Superior temporal gyrus (tissue), 1 donor: ENCODE results near the gene YES1.
A peak's percentile ranks its signal among the peaks of the same experiment; 100 is the strongest.
"Not testable (repeated sequence)": the region's sequence is repeated elsewhere in the genome, so short reads cannot be mapped to it uniquely, and the experiment has no call there.

ENCODE experiments used
- DNase-seq: peaks from one replicate; pipeline ENCODE4 v3.0.0-alpha.2; 2016; ENCODE audit errors: extremely low spot score

The YES1 gene

GRCh38 chr18:730120-730519 lies 81.9 kb downstream of the YES1 start:
- DNase-seq: not testable (repeated sequence)

DNA sequence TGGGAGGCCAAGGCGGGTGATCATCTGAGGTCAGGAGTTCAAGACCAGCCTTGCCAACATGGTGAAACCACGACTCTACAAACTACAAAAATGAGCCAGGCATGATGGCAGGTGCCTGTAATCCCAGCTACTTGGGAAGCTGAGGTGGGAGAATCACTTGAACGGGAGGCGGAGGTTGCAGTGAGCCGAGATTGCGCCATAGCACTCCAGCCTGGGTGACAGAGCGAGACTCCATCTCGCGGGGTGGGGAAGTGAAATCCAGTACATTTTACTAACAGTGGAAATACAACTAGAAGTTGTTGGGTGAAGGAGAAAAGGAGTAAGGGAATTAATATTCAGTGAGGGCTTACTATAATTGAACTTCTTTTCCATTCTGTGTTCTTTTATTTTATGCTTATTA lies 86.4 kb downstream of the YES1 start:
- no peak for DNase-seq

- DNase-seq: no peak
Measured at GRCh38 chr18:723541-724080, 88.4 kb downstream of the YES1 start.

- no peak for DNase-seq
Measured at GRCh38 chr18:717003-717402, 95.0 kb downstream of the YES1 start.

DNA sequence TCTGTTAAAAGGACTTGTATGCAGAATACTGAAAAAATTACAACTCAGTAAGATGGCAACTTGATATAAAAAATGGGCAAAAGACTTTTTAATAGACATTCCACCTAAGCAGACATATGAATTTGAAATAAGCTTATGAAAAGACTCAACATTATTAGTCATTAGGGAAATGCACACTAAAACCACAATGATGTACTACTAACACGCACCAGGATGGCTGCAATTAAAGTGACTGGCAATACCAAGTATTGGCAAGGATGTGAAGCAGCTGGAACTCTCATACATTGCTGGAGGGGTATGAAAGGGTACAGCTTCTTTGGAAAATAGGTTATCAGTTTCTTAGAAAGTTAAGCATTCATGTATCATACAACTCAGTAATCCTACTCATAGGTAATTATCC lies 96.4 kb downstream of the YES1 start:
- DNase-seq: no peak

GRCh38 chr18:713135-713490 lies 98.9 kb downstream of the YES1 start:
- no peak for DNase-seq

DNA sequence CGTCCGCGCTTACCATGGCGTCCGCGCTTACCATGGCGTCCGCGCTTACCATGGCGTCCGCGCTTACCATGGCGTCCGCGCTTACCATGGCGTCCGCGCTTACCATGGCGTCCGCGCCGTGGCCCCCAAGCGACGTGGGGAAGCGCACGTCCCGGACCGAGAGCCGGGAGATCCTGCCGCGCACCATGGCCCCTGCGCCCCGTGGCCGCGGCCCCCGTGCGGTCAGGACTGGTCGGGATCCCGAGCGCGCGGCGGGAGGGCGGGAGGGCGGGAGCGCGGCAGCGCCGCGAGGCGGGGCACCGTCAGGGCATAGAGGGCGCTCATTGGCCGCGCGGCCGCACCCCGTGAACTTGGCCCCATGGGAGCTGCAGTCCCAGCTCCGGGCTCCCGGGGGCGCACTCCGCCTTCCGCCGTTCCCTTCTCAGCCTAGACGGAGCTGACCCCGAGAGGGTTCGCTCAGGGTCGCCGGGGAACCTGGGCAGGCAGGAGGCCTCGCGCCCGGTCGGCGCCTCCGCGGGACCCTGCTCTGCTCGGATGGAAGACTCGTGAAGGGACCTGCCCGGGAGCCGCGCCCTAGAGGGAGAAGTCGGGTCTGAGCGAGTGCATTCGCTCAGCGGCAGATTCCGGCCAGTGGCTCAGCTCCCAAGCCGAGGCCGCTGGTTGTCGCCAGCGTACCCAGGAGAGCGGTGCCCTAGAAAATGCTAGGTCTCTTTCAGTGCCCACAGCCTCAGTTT lies 99.5 kb downstream of the YES1 start, which contains the start of gene ENOSF1:
TSS of gene ENOSF1 (minus strand) at position 230 of the 734 bp plus-strand sequence. CDS start at position 187, 43 bp downstream.
- no peak for DNase-seq

GRCh38 chr18:711657-712400 lies 100.2 kb downstream of the YES1 start:
- DNase-seq: peak; percentile 87

DNA sequence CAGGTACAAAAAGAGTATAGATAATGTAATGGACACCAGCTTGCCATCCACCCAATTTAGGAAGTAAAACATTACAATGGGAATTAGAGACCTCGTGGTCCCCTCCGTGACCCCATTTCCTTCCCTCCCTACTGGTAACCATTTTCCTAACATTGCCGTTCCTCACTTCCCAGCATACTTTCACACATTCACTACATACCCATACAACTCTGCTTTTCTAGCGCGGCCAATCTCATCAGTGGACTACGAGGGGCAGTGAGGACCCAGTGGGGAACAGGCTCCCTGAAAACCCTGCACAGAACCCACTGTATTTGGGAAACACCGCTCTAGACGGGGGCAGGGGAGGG lies 100.8 kb downstream of the YES1 start:
- DNase-seq: no peak

- DNase-seq: no peak
Measured at GRCh38 chr18:710418-711300, 101.4 kb downstream of the YES1 start.

DNA sequence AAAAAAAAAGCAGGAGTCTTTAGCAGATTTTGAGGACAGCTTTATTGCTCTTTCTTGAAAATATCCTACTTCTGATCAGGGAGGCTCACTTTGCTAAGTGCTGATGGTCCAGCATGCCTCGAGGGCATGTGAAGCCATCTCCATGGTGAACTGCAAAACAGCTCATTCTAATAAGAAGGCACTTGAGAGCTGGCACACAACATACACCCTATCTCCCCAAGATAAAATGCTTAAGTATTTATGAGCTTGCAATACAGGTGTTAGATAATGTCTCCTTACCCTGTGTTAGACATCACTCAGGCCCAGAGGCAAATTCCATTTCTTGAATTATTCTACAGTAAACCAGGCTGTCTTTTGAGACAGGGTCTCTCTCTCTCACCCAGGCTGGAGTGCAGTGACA lies 102.3 kb downstream of the YES1 start:
- no peak for DNase-seq

DNA sequence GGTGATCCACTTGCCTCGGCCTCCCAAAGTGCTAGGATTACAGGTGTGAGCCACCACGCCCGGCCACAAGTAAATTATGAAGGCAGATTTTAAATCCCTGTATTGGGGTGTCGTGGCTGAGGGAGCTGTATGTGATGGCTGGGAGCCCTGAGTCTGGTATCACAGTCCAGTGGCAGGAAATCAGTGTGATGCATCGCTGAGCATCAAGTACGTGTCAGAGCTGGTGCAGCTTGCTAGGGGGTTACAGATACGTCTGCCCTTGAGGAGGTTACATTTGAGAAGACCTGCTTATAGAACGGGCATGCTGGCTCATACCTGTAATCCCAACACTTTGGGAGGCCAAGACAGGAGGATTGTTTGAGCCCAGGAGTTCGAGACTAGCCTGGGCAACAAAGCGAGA lies 103.9 kb downstream of the YES1 start:
- no peak for DNase-seq

DNA sequence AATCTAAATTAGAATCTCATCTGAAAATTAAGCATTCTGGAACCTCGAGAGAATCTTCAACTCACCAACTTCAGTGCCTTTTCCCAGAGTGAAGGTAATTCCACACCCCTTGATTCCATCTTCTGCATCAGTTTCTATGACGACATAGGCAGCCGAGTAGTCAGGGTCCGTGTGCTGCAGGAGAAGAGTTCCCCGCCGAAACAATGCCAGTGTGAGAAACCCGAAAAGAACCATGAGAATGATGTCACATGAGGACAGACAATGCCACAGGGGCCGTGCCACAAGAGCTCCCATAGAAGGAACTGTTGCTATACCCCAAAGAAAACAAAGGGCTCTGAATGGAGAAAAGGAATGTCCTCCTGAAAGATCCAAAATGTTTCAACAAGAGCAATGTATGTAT lies 105.6 kb downstream of the YES1 start:
- DNase-seq: peak; percentile 51

GRCh38 chr18:703213-703967 lies 108.7 kb downstream of the YES1 start:
- no peak for DNase-seq

DNA sequence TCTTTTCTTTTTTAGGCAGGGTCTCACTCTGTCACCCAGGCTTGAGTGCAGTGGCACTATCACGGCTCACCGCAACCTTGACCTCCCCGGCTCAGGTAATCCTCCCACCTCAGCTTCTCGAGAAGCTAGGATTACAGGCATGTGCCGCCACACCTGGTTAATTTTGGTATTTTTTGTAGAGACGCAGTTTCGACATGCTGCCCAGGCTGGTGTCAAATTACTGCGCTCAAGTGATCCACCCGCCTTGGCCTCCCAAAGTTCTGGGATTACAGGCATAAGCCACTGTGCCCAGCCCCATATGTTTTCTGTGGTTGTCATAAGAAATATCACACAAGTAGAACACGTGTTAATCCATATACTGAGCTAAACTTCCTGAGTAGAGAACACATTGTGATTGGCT lies 114.2 kb downstream of the YES1 start:
- no peak for DNase-seq

DNA sequence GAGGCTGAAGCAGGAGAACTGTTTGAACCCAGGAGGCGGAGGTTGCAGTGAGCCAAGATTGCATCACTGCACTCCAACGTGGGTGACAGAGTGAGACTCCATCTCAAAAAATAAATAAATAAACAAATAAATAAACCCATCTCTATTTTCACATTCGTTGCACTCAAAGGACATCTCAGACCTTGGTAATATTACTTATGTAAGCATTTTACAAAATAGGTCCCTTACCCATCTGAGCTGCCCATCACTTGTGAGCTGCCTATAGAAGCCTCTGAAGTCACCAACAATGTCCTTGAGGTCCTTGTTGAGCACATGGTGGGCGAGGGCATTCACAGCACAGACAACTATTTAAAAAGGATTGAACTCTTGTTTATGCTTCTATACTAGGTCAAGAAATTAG lies 115.0 kb downstream of the YES1 start:
- DNase-seq: no peak

DNA sequence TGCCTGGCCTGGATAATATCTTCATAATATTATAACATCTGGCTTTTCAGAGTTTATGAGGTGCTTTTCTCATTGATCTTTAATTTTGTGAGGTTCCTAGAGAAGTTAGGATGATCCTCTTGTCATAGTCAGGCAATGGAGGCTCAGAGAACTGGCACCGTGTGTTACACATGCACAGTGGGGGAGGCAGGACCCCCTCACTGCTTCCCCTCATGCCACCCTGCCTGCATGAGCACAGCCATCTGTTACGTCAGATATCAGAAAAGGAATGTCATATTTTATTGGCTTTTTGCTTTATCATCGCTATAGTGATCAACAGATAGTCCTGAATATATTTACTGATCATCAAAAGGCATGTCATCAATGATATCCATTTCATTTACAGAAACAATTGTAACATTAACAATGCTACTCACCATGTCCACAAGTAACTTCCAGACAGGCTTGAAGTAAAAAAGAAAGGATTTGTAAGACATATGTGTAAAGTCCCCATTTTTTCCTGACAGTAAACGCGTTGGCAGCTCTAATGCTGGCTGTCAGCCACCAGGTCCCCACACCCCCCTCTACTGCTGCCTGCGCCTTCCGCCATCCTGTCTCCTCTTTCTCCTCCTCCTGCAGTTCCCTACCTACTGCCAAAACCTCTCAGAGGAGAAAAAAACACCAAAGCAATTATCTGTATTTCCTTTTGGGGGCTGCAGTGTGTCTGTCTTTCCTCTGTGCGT lies 118.4 kb downstream of the YES1 start:
- no peak for DNase-seq

DNA sequence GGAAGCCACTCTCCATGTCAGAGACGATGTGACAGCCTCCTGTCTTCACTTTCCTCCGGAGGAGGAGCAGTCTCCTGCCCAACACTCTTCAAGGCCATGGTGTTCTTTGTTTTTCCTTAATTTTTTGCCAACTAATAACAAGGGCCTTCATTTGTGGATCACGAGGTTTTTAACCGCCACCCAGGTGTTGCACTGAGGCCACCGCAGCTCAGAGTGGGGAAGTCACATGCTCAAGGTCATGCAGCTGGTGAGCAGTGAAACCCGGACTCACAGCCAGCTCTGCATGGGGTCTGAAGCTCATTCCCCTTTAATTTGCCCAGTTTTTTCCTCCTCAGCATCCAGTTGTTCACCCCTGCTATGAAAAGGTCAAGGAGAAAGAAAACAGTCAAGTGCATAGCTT lies 119.2 kb downstream of the YES1 start:
- DNase-seq: no peak

DNA sequence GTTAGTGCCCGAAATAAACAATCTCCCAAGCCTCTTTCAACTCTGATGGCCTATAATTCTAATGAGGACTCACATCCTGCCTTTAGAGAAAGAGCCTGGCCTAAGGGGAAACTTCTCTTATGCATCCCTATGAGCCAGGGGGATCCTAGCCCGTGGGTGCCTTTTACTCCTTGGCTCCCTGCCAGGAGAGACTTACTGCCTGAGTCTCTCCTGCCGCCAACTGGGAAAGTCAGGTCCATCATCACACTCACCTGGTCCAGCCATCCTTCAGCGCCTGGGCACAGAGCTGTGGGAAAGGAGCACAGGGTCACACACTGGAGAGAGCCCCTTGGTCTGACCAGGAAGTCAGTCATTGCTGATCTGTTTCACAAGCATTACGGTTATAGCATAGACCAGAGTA lies 123.7 kb downstream of the YES1 start:
- DNase-seq: no peak

- no peak for DNase-seq
Measured at GRCh38 chr18:686339-687111, 125.5 kb downstream of the YES1 start.
